GM12878 (cell line): ENCODE data around the gene SMG6. TPM values are rescaled to one million over a fixed set of nuclear protein-coding genes. Genes with fewer than 3 reads are reported as not detected.

Experiments used
- ATAC-seq: fragments of 200-7000 bp; cut with Tn5 transposase; 3 replicates; pipeline ENCODE4 v1.9.1; 2020; ENCODE audit warnings: mild to moderate bottlenecking, moderate library complexity
- BruUV-seq: library from RNA; stranded (reverse); fragments of 400-500 nt; replicated peaks from 2 replicates; lab custom pipeline; 2021; lab: Mats Ljungman, UMichigan
- CTCF ChIA-PET: fragments of 300-600 bp; sonication (Branson Sonifier 250); formaldehyde crosslinking; extraction: SDS; loops from one replicate; lab custom pipeline; 2021; ENCODE audit warnings: inconsistent platforms; lab: Yijun Ruan, JAX
- POLR2A ChIA-PET: fragments of 350-600 bp; formaldehyde crosslinking; extraction: SDS; loops from one replicate; lab custom pipeline; 2021; ENCODE audit warnings: inconsistent platforms; lab: Charles Lee
- RAD21 ChIA-PET: fragments of 300-600 bp; sonication (Branson Sonifier 250); formaldehyde crosslinking; loops from one replicate; lab custom pipeline; 2023; ENCODE audit warnings: antibody characterized with exemption; ENCODE audit not compliant: unreplicated experiment; lab: Charles Lee
- SMC1A ChIA-PET: fragments of 300-600 bp; sonication (Branson Sonifier 250); formaldehyde crosslinking; loops from one replicate; lab custom pipeline; 2023; ENCODE audit not compliant: unreplicated experiment, uncharacterized antibody; lab: Charles Lee
- DNase-seq: peaks from one replicate; pipeline ENCODE4 v3.0.0-alpha.2; 2011; ENCODE audit warnings: low read depth, low spot score
- FAIRE-seq: peaks from 3 replicates; lab custom pipeline; 2011; peaks lifted over from hg19 to GRCh38; lab: Jason Lieb, UNC
- H2AFZ ChIP-seq: 2 replicates; pipeline ENCODE4 v1.6.0; 2011; ENCODE audit warnings: low read depth, low read length, control low read depth; ENCODE audit not compliant: control insufficient read depth
- H3K27ac ChIP-seq: 2 replicates; pipeline ENCODE4 v1.5.1; 2011; ENCODE audit warnings: control low read depth; ENCODE audit not compliant: control insufficient read depth, insufficient read depth
- H3K27me3 ChIP-seq, 2 experiments: replicated peaks in 1 of 2; 2 replicates each; pipeline versions ENCODE4 v1.6.0 to v1.6.1; 2011; ENCODE audit warnings: low read length in 1 of 2; ENCODE audit not compliant: control insufficient read depth in 2 of 2, insufficient read depth in 2 of 2
- H3K36me3 ChIP-seq, 2 experiments: 2 replicates each; pipeline ENCODE4 v1.5.1; 2011; ENCODE audit warnings: low read length in 1 of 2; ENCODE audit not compliant: control insufficient read depth in 2 of 2, insufficient read depth in 2 of 2
- H3K4me1 ChIP-seq: 2 replicates; pipeline ENCODE4 v1.6.1; 2011; ENCODE audit warnings: mild to moderate bottlenecking, low read length, moderate library complexity, mixed read lengths; ENCODE audit not compliant: control insufficient read depth, insufficient read depth
- H3K4me2 ChIP-seq: 2 replicates; pipeline ENCODE4 v1.6.0; 2011; ENCODE audit warnings: control low read depth; ENCODE audit not compliant: control insufficient read depth, insufficient read depth
- H3K4me3 ChIP-seq: fragments of 200-600 bp; sonication (generic); 2 replicates; pipeline ENCODE4 v1.5.1; 2016
- H3K79me2 ChIP-seq: 2 replicates; pipeline ENCODE4 v1.6.0; 2011; ENCODE audit warnings: low read length; ENCODE audit not compliant: control insufficient read depth, insufficient read depth
- H3K9ac ChIP-seq: 2 replicates; pipeline ENCODE4 v1.8.0; 2011; ENCODE audit warnings: low read length, control low read depth, mixed read lengths; ENCODE audit not compliant: control insufficient read depth, insufficient read depth
- H3K9me3 ChIP-seq: replicated peaks from 3 replicates; pipeline ENCODE4 v1.5.1; 2011; ENCODE audit warnings: mild to moderate bottlenecking, low read length; ENCODE audit not compliant: control insufficient read depth, insufficient read depth
- H4K20me1 ChIP-seq: 2 replicates; pipeline ENCODE4 v1.6.0; 2011; ENCODE audit not compliant: control insufficient read depth, insufficient read depth
- BMI1 ChIP-seq: fragments of 450-650 bp; IDR thresholded peaks from 2 replicates; pipeline ENCODE4 v1.6.1; 2016; ENCODE audit warnings: mild to moderate bottlenecking, moderate library complexity, borderline replicate concordance
- CBX3 ChIP-seq: fragments of 200-600 bp; sonication (generic); IDR thresholded peaks from 2 replicates; pipeline ENCODE4 v1.6.1; 2016; ENCODE audit warnings: low read depth, borderline replicate concordance
- CREM ChIP-seq: IDR thresholded peaks from 2 replicates; pipeline ENCODE4 v1.6.1; 2014; ENCODE audit warnings: antibody characterized with exemption, low read depth
- E2F4 ChIP-seq: IDR thresholded peaks from 2 replicates; pipeline ENCODE4 v1.6.1; 2012; ENCODE audit warnings: low read depth, low read length, improper control_type of control experiment
- EGR1 ChIP-seq, 2 experiments: IDR thresholded peaks; 1 replicate in 1 of 2; 2 replicates in 1 of 2; pipeline ENCODE4 v1.6.1; 2011 to 2012; ENCODE audit warnings: low read depth in 2 of 2, low read length in 2 of 2, borderline replicate concordance in 1 of 2, mild to moderate bottlenecking in 1 of 2, moderate library complexity in 1 of 2
- EZH2 ChIP-seq: IDR thresholded peaks from 2 replicates; pipeline ENCODE4 v1.6.1; 2012; ENCODE audit warnings: low read depth, mild to moderate bottlenecking, control low read depth, inconsistent platforms, low read length, borderline replicate concordance; ENCODE audit not compliant: control insufficient read depth
- JUND ChIP-seq: IDR thresholded peaks from 2 replicates; pipeline ENCODE4 v1.6.1; 2012; ENCODE audit warnings: low read depth, mild to moderate bottlenecking, low read length, improper control_type of control experiment, moderate library complexity
- KDM1A ChIP-seq: fragments of 200-600 bp; sonication (generic); IDR thresholded peaks from 2 replicates; pipeline ENCODE4 v1.6.1; 2016; ENCODE audit warnings: borderline replicate concordance
- MYB ChIP-seq: fragments of 150-350 bp; IDR thresholded peaks from 2 replicates; pipeline ENCODE4 v1.6.1; 2014; ENCODE audit warnings: mild to moderate bottlenecking, low read depth, low read length, borderline replicate concordance
- RAD21 ChIP-seq: IDR thresholded peaks from 2 replicates; pipeline ENCODE4 v1.6.1; 2011; ENCODE audit warnings: mild to moderate bottlenecking, low read depth, low read length, moderate library complexity; ENCODE audit not compliant: insufficient read depth
- RB1 ChIP-seq: fragments of 450-650 bp; formaldehyde crosslinking; IDR thresholded peaks from 2 replicates; pipeline ENCODE4 v1.6.1; 2017; ENCODE audit warnings: mild to moderate bottlenecking, borderline replicate concordance
- RCOR1 ChIP-seq: conservative IDR thresholded peaks from 2 replicates; pipeline ENCODE4 v1.6.1; 2012; ENCODE audit warnings: low read depth, low read length, improper control_type of control experiment
- RELA ChIP-seq: fragments of 450-650 bp; IDR thresholded peaks from 2 replicates; pipeline ENCODE4 v1.8.0; 2014; ENCODE audit warnings: borderline replicate concordance; ENCODE audit not compliant: partially characterized antibody
- SKIL ChIP-seq: fragments of 450-650 bp; IDR thresholded peaks from 2 replicates; pipeline ENCODE4 v1.6.1; 2017; ENCODE audit warnings: mild to moderate bottlenecking, low read depth, inconsistent platforms; ENCODE audit not compliant: poor library complexity, severe bottlenecking
- SMARCA5 ChIP-seq: fragments of 450-650 bp; IDR thresholded peaks from 2 replicates; pipeline ENCODE4 v1.6.1; 2017; ENCODE audit warnings: mild to moderate bottlenecking
- STAT3 ChIP-seq: IDR thresholded peaks from 2 replicates; pipeline ENCODE4 v1.6.1; 2011; ENCODE audit warnings: low read depth, low read length, improper control_type of control experiment
- SUPT20H ChIP-seq: IDR thresholded peaks from 2 replicates; pipeline ENCODE4 v1.6.1; 2011; ENCODE audit warnings: low read depth, mild to moderate bottlenecking, low read length, moderate library complexity, borderline replicate concordance; ENCODE audit not compliant: control insufficient read depth
- ZBTB11 ChIP-seq: fragments of 450-650 bp; formaldehyde crosslinking; IDR thresholded peaks from 2 replicates; pipeline ENCODE4 v1.5.0; 2022; ENCODE audit warnings: mild to moderate bottlenecking, missing genetic modification characterization
- ZNF207 ChIP-seq: fragments of 450-650 bp; IDR thresholded peaks from 2 replicates; pipeline ENCODE4 v1.6.1; 2014; ENCODE audit warnings: antibody characterized with exemption, mild to moderate bottlenecking, borderline replicate concordance
- WGBS: methylation state at CpG from one replicate; pipeline ENCODE4 v1.1.6; 2016; ENCODE audit warnings: low lambda C conversion rate; ENCODE audit not compliant: insufficient replicate concordance, insufficient coverage; ENCODE audit errors: missing lambda C conversion rate; 5-methylcytosine and 5-hydroxymethylcytosine counted together
- in situ Hi-C: fragments of 300-500 bp; cut with MboI; formaldehyde crosslinking; loops from 9 replicates; pipeline ENCODE4 v1.14.3; 2018; ENCODE audit warnings: mixed read lengths
- intact Hi-C: fragments of 100-400 bp; cut with micrococcal nuclease; formaldehyde crosslinking; loops from one replicate; pipeline ENCODE4 v1.14.2; 2022; ENCODE audit not compliant: unreplicated experiment
- polyA plus RNA-seq, 11 experiments: library from polyadenylated mRNA; depleted of rRNA in 4 of 11; unstranded in 6 of 11; stranded (reverse) in 5 of 11; fragments of >200 nt; fragmentation: Nextera tagmentation in 4 of 11; fragmentation: Illumina TruSeq in 1 of 11; extraction: Ambion mirVana in 4 of 11; extraction: Trizol in 1 of 11; gene quantifications; 1 replicate in 1 of 11; 2 replicates in 10 of 11; pipeline versions ENCODE4 v1.2.1 to v1.2.3, GENCODE V29; 2011 to 2016; ENCODE audit warnings: inconsistent platforms in 2 of 11, missing spikeins in 2 of 11, low read depth in 1 of 11
- total RNA-seq, 4 experiments: library from RNA; depleted of rRNA in 3 of 4; stranded (reverse); fragments of >200 nt in 3 of 4; fragmentation: Illumina TruSeq in 1 of 4; extraction: Trizol in 1 of 4; gene quantifications; 2 replicates each; pipeline versions ENCODE4 v1.2.1 to v1.2.3, GENCODE V29; 2013 to 2021

SMG6 gene
- total and polyA plus RNA-seq, 10 of the 15 experiments (the other 5 are each of a cell fraction or from before 2014, with no cell fraction given) = 0.58 to 28.7 (median 15.7) TPM

- SMC1A ChIA-PET = interaction anchor here (1.1 to 3.0 kb wide), 3 partner anchors 24 to 73 kb away, joined by 4 to 14 read pairs (median 6); no protein-coding TSS in a partner anchor
- TF ChIP-seq SMARCA5 (no peak), MYB (no peak), EZH2 (no peak), RB1 (no peak), ZBTB11 (CRISPR knock-in tag) (no peak), KDM1A (no peak), STAT3 (no peak), EGR1 (IDR thresholded peaks at IDR 0.05; ENCODE audit: borderline replicate concordance in 1 of 2, low read depth in 2 of 2, low read length in 2 of 2) (no peak), E2F4 (no peak), SKIL (no peak), RAD21 (no peak), ZNF207 (no peak), JUND (no peak), RCOR1 (no peak), CBX3 (no peak), RELA (no peak), CREM (no peak), BMI1 (no peak), SUPT20H (no peak)
Observed at GRCh38 chr17:2171702-2172076, 131.9 kb downstream of the SMG6 start.

More at GRCh38 chr17:2171702-2172076, 131.9 kb downstream of the SMG6 start:
- Histone ChIP-seq H3K27me3 (no peaks in the 10 kb centered on the region), H2AFZ (no peak overlapping the region), H3K79me2 (no peaks in the 10 kb centered on the region), H3K4me2 (no peak overlapping the region), H4K20me1 (no peaks in the 10 kb centered on the region), H3K27ac (no peak overlapping the region), H3K9ac (no peak overlapping the region), H3K4me3 (no peak overlapping the region), H3K36me3 (peaks cover 20 to 22% of the 10 kb centered on the region in 2 experiments), H3K4me1 (peaks cover 2% of the 10 kb centered on the region; the same call in 1 of the 2 replicates), H3K9me3 (no peaks in the 10 kb centered on the region)
- in situ Hi-C loops = no loop called here
- POLR2A ChIA-PET = interaction anchor here (0.7 to 1.1 kb wide), 2 partner anchors 25 to 45 kb away, joined by 3 read pairs; no protein-coding TSS in a partner anchor
- RAD21 ChIA-PET = interaction anchor here (2.6 kb wide), 1 partner anchor 73 kb away, joined by 13 read pairs; no protein-coding TSS in a partner anchor
- WGBS = 97% methylated on average over 6 of the region's 6 CpGs
- TSS peak; percentile 41 for BruUV-seq
- CTCF ChIA-PET = interaction anchor here (0.5 to 2.2 kb wide), 2 partner anchors 48 to 73 kb away, joined by 3 to 26 read pairs; no protein-coding TSS in a partner anchor
- intact Hi-C loops = no loop called here
- DNase-seq = no peak
- ATAC-seq = no peak
- no peak for FAIRE-seq
